HG03565 (cell line): Measurements from ENCODE around the gene VSIR.

ENCODE experiments used
- ATAC-seq: cut with Tn5 transposase; IDR thresholded peaks from one replicate; pipeline ENCODE4 v1.9.1; 2021; ENCODE audit warnings: mild to moderate bottlenecking, moderate library complexity; ENCODE audit not compliant: unreplicated experiment

VSIR gene

GRCh38 chr10:71773221-71773971 lies at the start of gene VSIR:
VSIR (minus strand) TSS chr10:71773520; CDS start chr10:71773439, 81 bp downstream.
- ATAC-seq = peak; percentile 41

- no peak for ATAC-seq
These were observed 48.8 kb upstream of the VSIR start for GRCh38 chr10:71821909-71822763.

DNA sequence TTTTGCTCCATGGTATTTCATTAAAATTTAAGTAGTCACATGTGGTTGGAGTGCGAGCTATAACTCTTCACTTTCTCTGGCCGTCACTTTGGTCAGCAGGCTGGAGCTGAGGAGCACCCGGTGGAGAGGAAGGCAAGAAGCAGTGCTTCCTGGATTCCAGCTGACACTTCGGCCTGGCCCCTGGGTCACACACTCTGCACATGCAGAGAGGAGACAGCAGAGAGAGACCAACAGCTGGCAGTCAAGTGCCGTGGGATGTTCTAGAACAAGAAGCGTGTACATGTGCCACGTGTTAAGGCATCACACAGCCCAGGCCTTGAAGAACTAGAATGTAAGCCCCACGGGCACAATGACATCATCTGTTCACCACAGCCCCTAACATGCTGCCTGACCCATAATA lies 47.6 kb upstream of the VSIR start:
- ATAC-seq = no peak

DNA sequence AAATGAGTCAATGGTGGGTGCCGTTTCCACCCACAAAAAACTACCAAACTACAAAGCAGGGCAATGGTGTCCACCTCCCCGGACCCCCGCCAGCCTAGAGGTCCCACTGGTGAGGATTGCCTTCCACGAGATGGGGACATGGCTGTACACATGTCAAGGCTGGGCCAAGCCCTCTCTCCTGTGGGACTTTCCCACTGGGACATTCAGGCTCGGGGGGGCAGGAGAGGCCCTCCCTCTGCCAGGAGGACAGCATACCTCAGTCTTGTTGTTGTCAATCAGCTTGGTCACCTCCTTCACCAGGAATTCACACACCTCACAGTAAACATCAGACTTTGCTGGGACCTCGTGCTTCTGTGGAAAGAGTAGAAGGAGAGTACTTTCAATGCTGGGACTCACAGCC lies 46.7 kb upstream of the VSIR start:
- ATAC-seq = no peak

DNA sequence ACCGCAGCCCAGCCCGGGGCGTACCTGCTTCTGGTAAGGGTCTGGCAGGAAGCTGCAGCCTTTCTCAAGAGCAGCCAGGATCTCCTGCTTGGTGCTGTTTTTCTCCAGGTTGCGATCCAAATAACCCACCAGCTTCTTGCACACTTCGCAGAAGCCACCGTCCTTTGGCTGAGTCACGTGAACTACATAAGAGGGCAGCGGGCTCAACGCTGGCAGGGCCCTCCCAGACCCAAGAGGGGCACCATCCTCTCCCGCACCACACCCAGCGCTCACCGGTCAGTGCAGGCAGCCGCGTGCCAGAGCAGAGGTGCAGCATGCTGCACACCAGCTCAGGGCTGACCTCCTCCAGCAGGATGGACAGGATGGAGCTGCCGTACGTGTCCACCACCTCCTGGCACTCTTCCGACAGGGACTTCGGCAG lies 46.1 kb upstream of the VSIR start:
- ATAC-seq = no peak

DNA sequence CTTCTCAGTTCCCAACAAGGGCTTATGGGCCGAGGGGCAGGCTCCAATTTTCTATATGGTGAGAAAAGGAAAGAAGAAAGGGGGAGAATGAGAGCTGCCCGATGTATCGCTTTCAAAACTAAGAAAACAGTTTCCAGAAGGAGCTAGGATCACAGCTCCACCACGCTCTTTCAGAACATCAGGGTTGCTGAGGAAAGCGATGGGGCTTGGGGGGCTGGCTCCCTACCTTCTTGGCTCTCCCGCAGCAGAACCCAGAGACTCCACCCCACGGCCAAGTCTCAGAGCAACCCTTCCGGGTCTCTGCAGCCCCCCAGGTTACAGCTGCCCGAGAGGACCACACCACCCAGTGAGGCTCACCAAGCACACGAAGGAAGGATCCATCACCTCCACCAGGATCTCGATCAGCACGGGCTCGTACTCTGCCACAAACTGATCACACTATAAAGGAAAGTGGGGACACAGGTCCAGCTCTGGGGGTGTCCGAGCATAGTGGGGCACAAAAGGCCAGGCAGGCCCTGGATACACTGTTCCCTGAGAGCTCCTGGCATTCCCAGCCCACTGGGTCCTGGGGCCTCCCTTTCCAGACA lies 45.4 kb upstream of the VSIR start:
- ATAC-seq = no peak

DNA sequence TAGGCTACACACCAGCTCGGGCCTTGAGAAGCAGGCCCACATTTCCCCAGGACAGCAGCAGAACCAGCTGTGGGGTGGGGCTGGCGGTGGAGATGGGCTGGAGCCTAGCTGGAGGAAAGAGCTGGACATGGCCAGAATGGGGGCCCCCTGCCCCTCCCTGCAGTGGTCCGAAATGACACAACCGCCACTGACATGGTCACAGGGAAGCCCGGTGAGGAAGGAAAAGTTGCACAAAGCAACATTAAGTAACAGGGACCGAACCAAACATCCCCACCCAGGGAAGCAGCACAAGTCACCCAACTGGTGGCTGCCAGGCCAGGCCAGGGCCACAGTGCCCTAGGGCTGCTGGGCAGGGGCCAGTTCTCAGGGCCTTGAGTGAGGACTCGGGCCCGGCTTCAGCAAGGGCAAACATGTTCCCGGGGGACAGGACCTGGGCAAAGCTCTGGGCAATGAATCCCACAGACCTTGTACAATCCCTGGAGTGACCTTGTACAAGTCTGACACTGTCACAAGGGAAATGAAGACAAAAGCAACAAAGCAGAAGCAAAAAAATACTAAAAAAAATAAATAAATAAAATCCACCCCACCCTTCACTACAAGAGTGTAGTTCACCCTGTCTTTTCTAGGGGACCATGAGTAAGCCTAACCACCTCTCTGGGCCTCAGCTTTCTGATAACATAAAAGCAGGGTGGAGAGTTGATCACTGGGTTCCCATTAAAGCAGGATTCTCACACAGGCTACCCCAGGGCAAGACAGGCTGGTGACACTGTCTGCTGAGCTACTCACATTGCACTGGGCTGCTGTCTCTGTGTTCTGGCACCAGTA lies 44.7 kb upstream of the VSIR start:
- ATAC-seq = no peak

GRCh38 chr10:71816936-71817618 lies 43.8 kb upstream of the VSIR start:
- no peak for ATAC-seq

GRCh38 chr10:71816421-71816851 lies 43.1 kb upstream of the VSIR start:
- ATAC-seq = no peak

- ATAC-seq = no peak
These were observed 42.3 kb upstream of the VSIR start for GRCh38 chr10:71815515-71816130.

DNA sequence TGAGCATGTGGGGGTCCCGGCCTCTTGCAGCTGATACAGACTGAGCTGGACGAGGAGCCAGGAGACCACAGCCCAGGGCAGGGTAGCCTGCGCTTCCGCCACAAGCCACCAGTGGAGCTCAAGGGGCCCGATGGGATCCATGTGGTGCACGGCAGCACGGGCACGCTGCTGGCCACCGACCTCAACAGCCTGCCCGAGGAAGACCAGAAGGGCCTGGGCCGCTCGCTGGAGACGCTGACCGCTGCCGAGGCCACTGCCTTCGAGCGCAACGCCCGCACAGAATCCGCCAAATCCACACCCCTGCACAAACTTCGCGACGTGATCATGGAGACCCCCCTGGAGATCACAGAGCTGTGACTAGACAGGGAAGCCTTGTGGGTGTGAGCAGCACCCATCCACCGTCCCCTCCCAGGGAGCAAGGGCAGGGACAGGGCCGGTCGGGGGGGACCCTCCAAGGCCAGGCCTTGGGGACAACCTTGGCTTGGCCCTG lies 41.6 kb upstream of the VSIR start:
- ATAC-seq = no peak

DNA sequence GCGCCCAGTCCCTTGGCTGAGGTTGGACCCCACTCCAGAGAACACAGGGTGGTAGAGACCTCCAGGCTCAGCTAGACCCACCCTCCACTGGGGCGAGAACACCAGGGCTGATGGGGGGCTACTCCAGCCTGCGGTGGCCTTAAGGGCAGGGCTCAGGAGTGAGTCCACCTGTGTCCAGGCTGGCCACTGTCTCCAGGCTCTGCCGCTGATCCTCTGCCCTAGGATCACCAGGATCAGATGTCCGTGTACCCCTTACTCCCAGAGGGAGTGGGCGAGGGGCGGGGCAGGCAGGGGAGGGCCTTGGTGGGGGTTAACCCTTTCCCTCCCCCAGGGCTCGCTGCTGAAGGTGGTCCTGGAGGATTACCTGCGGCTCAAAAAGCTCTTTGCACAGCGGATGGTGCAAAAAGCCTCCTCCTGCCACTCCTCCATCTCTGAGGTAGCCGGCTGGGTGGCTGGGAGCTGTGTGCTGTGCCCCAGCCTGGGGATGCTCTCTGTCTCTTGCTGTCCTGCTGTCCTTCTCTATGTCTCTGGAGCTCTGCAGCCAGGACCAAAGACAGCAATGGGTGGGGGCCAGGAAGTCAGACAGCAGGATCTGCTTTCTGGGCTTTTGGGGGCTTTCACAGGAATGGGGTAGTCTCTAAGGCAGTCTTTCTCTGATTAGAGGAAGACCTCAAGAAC lies 39.7 kb upstream of the VSIR start:
- no peak for ATAC-seq

DNA sequence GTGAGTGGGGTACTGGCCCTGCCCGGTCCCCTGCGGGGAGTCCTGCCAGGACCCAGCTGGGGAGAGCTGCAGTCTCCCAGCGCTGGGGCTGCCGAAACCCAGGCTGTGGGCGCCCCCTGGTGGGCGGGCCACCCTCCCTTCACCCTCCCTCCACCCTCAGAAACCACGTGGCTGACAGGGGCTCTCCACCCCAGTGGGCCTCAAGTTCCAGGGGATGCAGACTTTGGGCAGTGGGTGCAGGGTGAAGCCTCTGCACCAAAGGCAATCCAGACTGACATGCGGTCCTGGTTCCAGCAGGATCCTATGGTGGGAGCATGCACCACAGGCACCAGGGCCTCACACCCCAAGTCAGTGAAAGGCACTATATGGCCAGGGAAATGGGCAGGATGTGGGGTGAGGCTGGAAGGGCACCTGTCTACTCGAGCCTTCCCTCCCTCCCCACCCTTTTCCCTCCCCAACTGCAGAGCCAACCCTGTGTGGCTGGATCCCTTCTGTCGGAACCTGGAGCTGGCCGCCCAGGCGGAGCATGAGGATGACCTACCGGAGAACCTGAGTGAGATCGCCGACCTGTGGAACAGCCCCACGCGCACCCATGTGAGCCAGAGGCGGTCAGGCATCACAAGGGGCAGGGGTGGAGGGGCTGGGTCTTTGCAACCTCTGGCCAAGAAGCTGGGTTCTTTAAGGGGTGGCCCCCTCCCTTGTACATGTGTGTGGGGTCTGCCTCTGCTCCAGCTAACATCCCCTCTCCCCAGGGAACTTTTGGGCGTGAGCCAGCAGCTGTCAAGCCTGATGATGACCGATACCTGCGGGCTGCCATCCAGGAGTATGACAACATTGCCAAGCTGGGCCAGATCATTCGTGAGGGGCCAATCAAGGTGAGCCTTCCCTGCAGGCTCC lies 38.9 kb upstream of the VSIR start:
- no peak for ATAC-seq

DNA sequence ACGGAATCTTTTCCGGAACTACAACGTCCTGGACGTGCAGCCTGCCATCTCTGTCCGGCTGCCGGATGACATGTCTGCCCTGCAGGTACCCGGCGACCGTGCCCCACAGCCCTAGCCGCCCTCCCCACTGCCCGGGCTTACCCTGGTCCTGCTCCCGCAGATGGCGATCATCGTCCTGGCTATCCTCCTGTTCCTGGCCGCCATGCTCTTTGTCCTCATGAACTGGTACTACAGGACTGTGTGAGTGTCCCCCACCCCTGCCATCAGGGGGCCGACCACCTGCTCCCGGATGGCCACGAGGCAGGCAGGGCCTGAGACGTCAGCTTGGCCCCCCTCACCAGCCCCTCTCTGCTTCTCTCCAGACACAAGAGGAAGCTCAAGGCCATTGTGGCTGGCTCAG lies 38.0 kb upstream of the VSIR start:
- no peak for ATAC-seq

DNA sequence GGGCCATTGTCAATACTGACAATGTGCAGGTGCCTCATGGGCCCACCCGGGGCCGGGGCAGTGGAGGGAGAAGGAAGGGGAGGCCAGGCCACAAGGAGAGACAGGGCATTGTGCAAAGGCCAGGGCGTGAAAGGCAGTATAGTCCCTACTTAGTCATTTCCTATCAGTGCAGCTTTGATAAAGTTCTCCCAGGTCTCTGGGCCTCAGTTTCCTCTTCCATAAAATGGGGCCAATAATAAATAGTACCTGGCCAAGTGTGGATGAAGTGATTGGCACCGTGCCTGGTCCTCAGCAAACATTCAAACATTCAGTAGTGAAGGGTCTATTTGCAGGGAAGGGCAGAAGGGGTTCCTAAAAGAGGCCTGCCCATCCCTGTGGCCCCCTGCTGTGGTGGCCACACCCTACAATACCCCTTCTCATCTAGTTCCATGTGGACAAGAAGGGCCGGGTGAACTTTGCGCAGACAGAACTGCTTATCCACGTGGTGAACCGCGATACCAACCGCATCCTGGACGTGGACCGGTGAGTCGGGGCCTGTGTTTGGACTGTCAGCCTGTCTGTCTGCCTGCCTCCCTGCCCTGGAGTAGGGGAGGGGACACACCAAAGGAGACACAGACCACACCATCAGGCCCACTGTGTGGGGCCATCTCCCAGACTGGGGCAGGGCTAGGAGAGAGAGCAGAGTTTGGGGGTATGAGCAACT lies 36.9 kb upstream of the VSIR start:
- no peak for ATAC-seq

DNA sequence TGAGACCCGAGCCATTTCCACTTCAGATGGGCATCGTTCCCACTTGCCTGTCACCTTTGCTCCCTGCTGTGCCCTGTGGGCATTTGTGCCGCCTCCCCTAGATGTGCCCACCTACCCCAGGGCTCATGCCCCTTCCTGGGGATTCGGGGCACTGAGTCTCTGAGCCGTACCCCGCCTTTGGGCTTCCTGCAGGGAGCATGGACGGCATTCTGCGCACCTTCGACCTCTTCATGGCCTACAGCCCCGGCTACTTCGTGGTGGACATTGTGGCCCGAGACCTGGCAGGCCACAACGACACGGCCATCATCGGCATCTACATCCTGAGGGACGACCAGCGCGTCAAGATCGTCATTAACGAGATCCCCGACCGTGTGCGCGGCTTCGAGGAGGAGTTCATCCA lies 36.3 kb upstream of the VSIR start:
- no peak for ATAC-seq
